ENCODE results near the gene FAM219A.

DNA sequence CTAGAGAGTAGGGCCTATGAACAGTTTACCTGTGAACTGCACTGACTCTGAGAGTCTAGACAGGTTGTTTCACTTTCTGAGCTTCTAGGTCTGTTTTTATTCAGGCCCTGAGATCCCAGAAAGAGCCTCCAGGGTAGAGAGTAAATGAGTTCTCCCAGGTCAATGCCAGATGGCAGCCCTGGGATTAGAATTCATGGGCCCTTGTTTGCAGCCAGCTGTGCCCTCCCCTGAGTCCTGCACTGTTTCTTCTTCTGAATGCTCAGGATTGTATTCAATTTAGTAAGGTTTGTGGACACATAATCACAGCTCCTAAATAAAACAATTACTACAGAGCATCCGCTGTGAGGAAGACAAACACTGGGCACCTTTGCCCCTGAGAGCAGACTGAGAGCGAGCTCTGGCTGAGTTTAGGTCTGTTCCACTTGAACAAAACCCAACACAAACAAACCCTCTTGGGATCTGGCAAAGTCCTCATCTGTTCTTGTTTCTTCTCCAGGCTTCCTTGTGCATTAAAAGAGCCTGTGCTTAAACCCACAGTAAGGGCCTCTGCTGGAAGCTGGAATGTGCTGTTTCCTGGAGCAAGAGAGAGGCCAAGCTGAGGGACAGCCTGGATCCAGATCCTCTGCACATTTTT lies 29.9 kb downstream of the FAM219A start:
- no peak for TF ChIP-seq POLR2A (IDR thresholded peaks at IDR 0.05; ENCODE audit: extremely low read depth, insufficient read length)
- TF ChIP-seq, protein P1, sequence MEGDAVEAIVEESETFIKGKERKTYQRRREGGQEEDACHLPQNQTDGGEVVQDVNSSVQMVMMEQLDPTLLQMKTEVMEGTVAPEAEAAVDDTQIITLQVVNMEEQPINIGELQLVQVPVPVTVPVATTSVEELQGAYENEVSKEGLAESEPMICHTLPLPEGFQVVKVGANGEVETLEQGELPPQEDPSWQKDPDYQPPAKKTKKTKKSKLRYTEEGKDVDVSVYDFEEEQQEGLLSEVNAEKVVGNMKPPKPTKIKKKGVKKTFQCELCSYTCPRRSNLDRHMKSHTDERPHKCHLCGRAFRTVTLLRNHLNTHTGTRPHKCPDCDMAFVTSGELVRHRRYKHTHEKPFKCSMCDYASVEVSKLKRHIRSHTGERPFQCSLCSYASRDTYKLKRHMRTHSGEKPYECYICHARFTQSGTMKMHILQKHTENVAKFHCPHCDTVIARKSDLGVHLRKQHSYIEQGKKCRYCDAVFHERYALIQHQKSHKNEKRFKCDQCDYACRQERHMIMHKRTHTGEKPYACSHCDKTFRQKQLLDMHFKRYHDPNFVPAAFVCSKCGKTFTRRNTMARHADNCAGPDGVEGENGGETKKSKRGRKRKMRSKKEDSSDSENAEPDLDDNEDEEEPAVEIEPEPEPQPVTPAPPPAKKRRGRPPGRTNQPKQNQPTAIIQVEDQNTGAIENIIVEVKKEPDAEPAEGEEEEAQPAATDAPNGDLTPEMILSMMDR (IDR thresholded peaks at IDR 0.05; ENCODE audit: low read depth, low read length) = no peak
